ENCODE data around the gene C1QL1. TPM values are rescaled to one million over a fixed set of nuclear protein-coding genes. Genes with fewer than 3 reads are reported as not detected.

The C1QL1 gene
- total and polyA plus RNA-seq, 9 of the 15 experiments (the other 6 are each of a cell fraction or from before 2014, with no cell fraction given), result 0.07 to 0.12 (median 0.09) TPM; not detected in 6

DNA sequence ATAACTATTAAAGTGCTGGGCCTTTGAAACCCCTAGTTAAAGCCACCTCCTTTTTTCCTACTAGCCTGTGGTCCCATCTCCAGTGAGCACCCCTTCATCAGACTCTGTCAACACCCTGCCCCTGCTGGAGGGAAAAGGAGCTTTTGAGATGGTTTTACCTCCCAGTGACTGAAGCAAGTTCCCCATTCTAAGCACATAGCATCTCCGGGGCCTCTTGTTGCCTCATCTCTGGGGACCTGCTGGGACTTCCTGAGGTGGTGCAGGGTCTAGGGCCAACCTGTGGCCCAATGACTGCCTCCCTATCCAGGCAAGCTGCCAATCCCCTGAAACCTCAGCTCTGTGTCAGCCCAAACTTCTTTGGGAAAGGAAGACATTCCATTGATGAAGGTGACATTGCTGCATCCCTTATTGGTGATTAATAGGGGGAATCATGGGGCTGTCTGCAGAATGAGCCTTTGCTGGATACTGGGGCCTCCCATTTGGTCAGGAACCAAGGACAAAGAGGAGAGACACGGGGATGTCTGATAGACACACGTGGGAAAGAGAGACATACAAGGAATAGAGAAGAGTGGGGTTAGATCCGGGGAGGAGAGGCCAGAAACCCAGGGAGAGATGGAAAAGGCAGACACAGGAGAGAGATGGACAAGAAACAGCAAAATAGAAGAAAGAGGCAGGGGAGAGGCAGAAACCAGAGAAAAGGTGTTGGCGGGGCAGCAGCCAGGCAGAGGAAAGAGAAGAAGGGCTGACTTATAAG lies 2.4 kb downstream of the C1QL1 start:
- in situ Hi-C loops (cut with MboI), result no loop called here
- 9% methylated on average over 5 of the region's 5 CpGs for WGBS (ENCODE audit: insufficient coverage, low coverage, missing lambda C conversion rate)
- H3K27ac ChIP-seq (ENCODE audit: extremely low read depth, low read depth, low read length), result no peak overlapping the region
- H3K9me1 ChIP-seq (ENCODE audit: control insufficient read depth, insufficient read depth, low read length), result no peaks in the 10 kb centered on the region
- no peak for ATAC-seq
- H3K79me2 ChIP-seq (ENCODE audit: control insufficient read depth, insufficient read depth, low read length), result no peaks in the 10 kb centered on the region
- CTCF ChIA-PET (ENCODE audit: low intra/inter-chr PET ratio), result no interaction called here
- H3K9me3 ChIP-seq (replicated peaks; ENCODE audit: control insufficient read depth, insufficient read depth, low read depth, low read length), result no peaks in the 10 kb centered on the region
- peaks cover 37 to 55% of the 10 kb centered on the region in 2 experiments for H3K27me3 ChIP-seq (ENCODE audit: control insufficient read depth in 2 of 2, insufficient read depth in 2 of 2, low read length in 2 of 2)
- FAIRE-seq, result no peak
- H2AFZ ChIP-seq (ENCODE audit: low read depth, low read length), result no peak overlapping the region
- H3K4me2 ChIP-seq (ENCODE audit: insufficient read depth, low read length), result no peak overlapping the region
- no peak overlapping the region for H3K4me3 ChIP-seq
- peaks cover 7 to 31% of the 10 kb centered on the region in 2 experiments; a peak in 4 of 5 replicates for H3K4me1 ChIP-seq (replicated peaks in 1 of 2; ENCODE audit: control insufficient read depth in 2 of 2, insufficient read depth in 2 of 2, low read length in 2 of 2)
- no peak overlapping the region for H3K9ac ChIP-seq (ENCODE audit: insufficient read depth in 1 of 2, low read depth in 2 of 2, low read length in 2 of 2)
- DNase-seq (ENCODE audit: extremely low read depth in 1 of 4, low spot score in 3 of 4), result no peak
- POLR2A ChIA-PET, result interaction anchor here (0.5 to 0.6 kb wide), 2 partner anchors 13 to 822 kb away, joined by 3 read pairs; no protein-coding TSS in a partner anchor
- BruUV-seq (replicated peaks), result no TSS peak
- intact Hi-C loops (cut with micrococcal nuclease), result no loop called here
- no peaks in the 10 kb centered on the region for H3K36me3 ChIP-seq (ENCODE audit: control insufficient read depth, insufficient read depth, low read length)
- peaks cover 8% of the 10 kb centered on the region; the same call in 1 of the 2 replicates for H4K20me1 ChIP-seq (replicated peaks; ENCODE audit: control insufficient read depth, insufficient read depth, low read length)
- TF ChIP-seq STAG1 (CRISPR knock-in tag; IDR thresholded peaks at IDR 0.05; ENCODE audit: borderline replicate concordance), result no peak
- TF ChIP-seq, protein P1, sequence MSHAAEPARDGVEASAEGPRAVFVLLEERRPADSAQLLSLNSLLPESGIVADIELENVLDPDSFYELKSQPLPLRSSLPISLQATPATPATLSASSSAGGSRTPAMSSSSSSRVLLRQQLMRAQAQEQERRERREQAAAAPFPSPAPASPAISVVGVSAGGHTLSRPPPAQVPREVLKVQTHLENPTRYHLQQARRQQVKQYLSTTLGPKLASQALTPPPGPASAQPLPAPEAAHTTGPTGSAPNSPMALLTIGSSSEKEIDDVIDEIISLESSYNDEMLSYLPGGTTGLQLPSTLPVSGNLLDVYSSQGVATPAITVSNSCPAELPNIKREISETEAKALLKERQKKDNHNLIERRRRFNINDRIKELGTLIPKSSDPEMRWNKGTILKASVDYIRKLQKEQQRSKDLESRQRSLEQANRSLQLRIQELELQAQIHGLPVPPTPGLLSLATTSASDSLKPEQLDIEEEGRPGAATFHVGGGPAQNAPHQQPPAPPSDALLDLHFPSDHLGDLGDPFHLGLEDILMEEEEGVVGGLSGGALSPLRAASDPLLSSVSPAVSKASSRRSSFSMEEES (CRISPR knock-in tag; IDR thresholded peaks at IDR 0.05), result no peak
- TF ChIP-seq JUND (IDR thresholded peaks at IDR 0.05; ENCODE audit: borderline replicate concordance, low read depth, low read length), result no peak
- no peak for TF ChIP-seq JUND (tag; IDR thresholded peaks at IDR 0.05; ENCODE audit: borderline replicate concordance, low read depth, low read length)
- TF ChIP-seq ZZZ3 (IDR thresholded peaks at IDR 0.05), result no peak
- TF ChIP-seq CBFA2T3 (IDR thresholded peaks at IDR 0.05), result no peak
- no peak for TF ChIP-seq SMARCA4 (IDR thresholded peaks at IDR 0.05)
- TF ChIP-seq TAF1 (IDR thresholded peaks at IDR 0.05; ENCODE audit: control insufficient read depth, extremely low read depth, insufficient read depth, low read length, severe bottlenecking), result no peak
- no peak for TF ChIP-seq SRF (CRISPR knock-in tag; IDR thresholded peaks at IDR 0.05)

Data from K562 (cell line).